PC-9 (cell line): ENCODE results near the gene YTHDC2. TPM values are rescaled to one million over a fixed set of nuclear protein-coding genes. Genes with fewer than 3 reads are reported as not detected.

ENCODE experiments used
- BruUV-seq: library from RNA; stranded (reverse); fragments of 400-500 nt; replicated peaks from 2 replicates; lab custom pipeline; 2021; lab: Mats Ljungman, UMichigan
- CTCF ChIA-PET: fragments of 300-600 bp; sonication (Branson Sonifier 250); formaldehyde crosslinking; loops from one replicate; lab custom pipeline; 2022; ENCODE audit warnings: antibody characterized with exemption; lab: Charles Lee
- POLR2A ChIA-PET: fragments of 300-600 bp; sonication (Branson Sonifier 250); formaldehyde crosslinking; loops from one replicate; lab custom pipeline; 2022; ENCODE audit warnings: antibody characterized with exemption; ENCODE audit not compliant: unreplicated experiment; lab: Charles Lee
- DNase-seq, 2 experiments: peaks; one replicate each; pipeline versions ENCODE4 v3.0.0 to v3.0.0-alpha.2; 2015 to 2022; ENCODE audit warnings: mixed read lengths in 1 of 2
- H2AFZ ChIP-seq: fragments of 200-600 bp; sonication (generic); 2 replicates; pipeline ENCODE4 v1.8.1; 2017; ENCODE audit warnings: antibody characterized with exemption
- H3F3A ChIP-seq: fragments of 200-600 bp; sonication (generic); 2 replicates; pipeline ENCODE4 v1.8.1; 2017; ENCODE audit warnings: antibody characterized with exemption, mild to moderate bottlenecking, low read depth; ENCODE audit not compliant: insufficient read depth
- H3K27ac ChIP-seq: fragments of 200-600 bp; sonication (generic); 2 replicates; pipeline ENCODE4 v1.6.1; 2016; ENCODE audit warnings: mixed run types
- H3K27me3 ChIP-seq: fragments of 200-600 bp; sonication (generic); 2 replicates; pipeline ENCODE4 v1.6.1; 2016; ENCODE audit warnings: low read depth, mixed run types; ENCODE audit not compliant: insufficient read depth
- H3K36me3 ChIP-seq: fragments of 200-600 bp; sonication (generic); 2 replicates; pipeline ENCODE4 v1.6.1; 2016; ENCODE audit warnings: low read depth, mixed run types
- H3K4me1 ChIP-seq: fragments of 200-600 bp; sonication (generic); replicated peaks from 2 replicates; pipeline ENCODE4 v1.6.1; 2016; ENCODE audit warnings: mixed run types; ENCODE audit not compliant: insufficient read depth
- H3K4me2 ChIP-seq: fragments of 200-600 bp; sonication (generic); 2 replicates; pipeline ENCODE4 v1.6.1; 2017; ENCODE audit warnings: mixed run types
- H3K4me3 ChIP-seq: fragments of 200-600 bp; sonication (generic); 2 replicates; pipeline ENCODE4 v1.6.1; 2016; ENCODE audit warnings: mixed run types
- H3K79me2 ChIP-seq: fragments of 200-600 bp; sonication (generic); 2 replicates; pipeline ENCODE4 v1.6.1; 2017; ENCODE audit warnings: low read depth, mixed run types
- H3K9me2 ChIP-seq: fragments of 200-600 bp; sonication (generic); 2 replicates; pipeline ENCODE4 v1.8.1; 2017; ENCODE audit warnings: mild to moderate bottlenecking; ENCODE audit not compliant: insufficient read depth
- H3K9me3 ChIP-seq: fragments of 200-600 bp; sonication (generic); 2 replicates; pipeline ENCODE4 v1.8.1; 2016; ENCODE audit warnings: low read depth; ENCODE audit not compliant: insufficient read depth
- H4K20me1 ChIP-seq: fragments of 200-600 bp; sonication (generic); 2 replicates; pipeline ENCODE4 v1.8.1; 2017; ENCODE audit not compliant: insufficient read depth
- EZH2 ChIP-seq: fragments of 200-600 bp; sonication (generic); IDR thresholded peaks from 2 replicates; pipeline ENCODE4 v1.8.0; 2017; ENCODE audit warnings: antibody characterized with exemption, low read depth
- intact Hi-C: fragments of 100-400 bp; cut with micrococcal nuclease; formaldehyde crosslinking; loops from one replicate; pipeline ENCODE4 v1.10.0; 2022; ENCODE audit not compliant: unreplicated experiment
- total RNA-seq: library from RNA; stranded (reverse); gene quantifications from 2 replicates; pipeline ENCODE4 v1.2.3, GENCODE V29; 2021
- TF ChIP-seq, protein P1 (sequence below): fragments of 200-600 bp; sonication (generic); conservative IDR thresholded peaks from 2 replicates; pipeline ENCODE4 v1.6.1; 2017; ENCODE audit warnings: mixed run types, antibody characterized with exemption, mild to moderate bottlenecking, moderate library complexity

YTHDC2 gene
- total RNA-seq, 1 experiment from 2014 or later = 14.9 TPM

DNA sequence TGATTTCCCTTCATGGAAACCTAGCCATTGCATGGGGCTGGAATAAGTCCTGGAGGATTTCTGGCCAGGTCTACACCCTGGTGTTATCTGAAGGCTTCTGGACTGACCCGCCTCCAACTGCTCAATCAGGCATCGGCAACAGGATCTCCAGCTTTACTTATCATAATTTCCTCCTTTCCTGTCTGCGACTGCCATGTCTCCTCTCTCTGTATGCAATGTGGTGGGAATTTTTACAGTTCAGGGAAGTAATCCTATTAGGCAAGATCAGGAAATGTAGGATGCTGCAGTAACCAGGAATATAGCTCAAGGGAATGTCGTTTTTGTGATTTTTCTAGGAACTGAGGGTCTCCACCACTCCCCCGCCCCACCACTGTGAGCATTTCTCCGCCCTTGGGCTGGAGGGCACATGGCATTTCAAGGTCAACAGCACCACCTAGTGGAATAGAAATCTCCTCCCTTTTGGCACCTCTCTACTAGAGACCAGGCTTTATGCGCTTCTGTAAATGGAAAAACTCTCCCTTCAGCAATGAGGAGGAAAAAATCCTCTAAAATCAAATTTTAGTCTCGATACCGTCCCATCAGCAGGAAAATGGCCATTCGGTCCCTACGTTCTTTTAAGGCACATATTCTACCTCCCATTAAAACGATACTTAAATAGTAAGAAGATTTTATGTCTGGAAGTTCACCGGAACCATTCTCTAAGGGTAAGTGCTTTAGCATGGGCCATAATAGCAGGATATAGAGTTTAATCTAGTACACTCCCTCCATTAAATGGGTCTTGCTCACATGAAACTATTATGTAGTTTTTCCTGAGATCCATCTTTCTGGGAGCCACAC lies 93.0 kb downstream of the YTHDC2 start:
- H3K4me1 ChIP-seq = no peaks in the 10 kb centered on the region
- no peak overlapping the region for H3K4me3 ChIP-seq
- H3K9me3 ChIP-seq = no peaks in the 10 kb centered on the region
- intact Hi-C loops = loop anchor here (1.0 to 5.0 kb wide), 5 partner anchors 227 to 1056 kb away; no protein-coding TSS in a partner anchor
- no peaks in the 10 kb centered on the region for H3K79me2 ChIP-seq
- H3K27ac ChIP-seq = no peak overlapping the region
- BruUV-seq = no TSS peak
- no peaks in the 10 kb centered on the region for H3K36me3 ChIP-seq
- TF ChIP-seq, protein P1, sequence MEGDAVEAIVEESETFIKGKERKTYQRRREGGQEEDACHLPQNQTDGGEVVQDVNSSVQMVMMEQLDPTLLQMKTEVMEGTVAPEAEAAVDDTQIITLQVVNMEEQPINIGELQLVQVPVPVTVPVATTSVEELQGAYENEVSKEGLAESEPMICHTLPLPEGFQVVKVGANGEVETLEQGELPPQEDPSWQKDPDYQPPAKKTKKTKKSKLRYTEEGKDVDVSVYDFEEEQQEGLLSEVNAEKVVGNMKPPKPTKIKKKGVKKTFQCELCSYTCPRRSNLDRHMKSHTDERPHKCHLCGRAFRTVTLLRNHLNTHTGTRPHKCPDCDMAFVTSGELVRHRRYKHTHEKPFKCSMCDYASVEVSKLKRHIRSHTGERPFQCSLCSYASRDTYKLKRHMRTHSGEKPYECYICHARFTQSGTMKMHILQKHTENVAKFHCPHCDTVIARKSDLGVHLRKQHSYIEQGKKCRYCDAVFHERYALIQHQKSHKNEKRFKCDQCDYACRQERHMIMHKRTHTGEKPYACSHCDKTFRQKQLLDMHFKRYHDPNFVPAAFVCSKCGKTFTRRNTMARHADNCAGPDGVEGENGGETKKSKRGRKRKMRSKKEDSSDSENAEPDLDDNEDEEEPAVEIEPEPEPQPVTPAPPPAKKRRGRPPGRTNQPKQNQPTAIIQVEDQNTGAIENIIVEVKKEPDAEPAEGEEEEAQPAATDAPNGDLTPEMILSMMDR = peak; percentile 85
- no peak for TF ChIP-seq EZH2
- H4K20me1 ChIP-seq = no peaks in the 10 kb centered on the region; the same call in 1 of the 2 replicates
- H3K9me2 ChIP-seq = peaks cover 6% of the 10 kb centered on the region; the same call in 1 of the 2 replicates
- no peak overlapping the region for H3K4me2 ChIP-seq
- DNase-seq = peak in 1 of 2 experiments; percentile 35
- ChIA-PET CTCF (no interaction called here), POLR2A (no interaction called here)
- no peaks in the 10 kb centered on the region for H3K27me3 ChIP-seq
- H2AFZ ChIP-seq = no peak overlapping the region
- no peaks in the 10 kb centered on the region for H3F3A ChIP-seq

DNA sequence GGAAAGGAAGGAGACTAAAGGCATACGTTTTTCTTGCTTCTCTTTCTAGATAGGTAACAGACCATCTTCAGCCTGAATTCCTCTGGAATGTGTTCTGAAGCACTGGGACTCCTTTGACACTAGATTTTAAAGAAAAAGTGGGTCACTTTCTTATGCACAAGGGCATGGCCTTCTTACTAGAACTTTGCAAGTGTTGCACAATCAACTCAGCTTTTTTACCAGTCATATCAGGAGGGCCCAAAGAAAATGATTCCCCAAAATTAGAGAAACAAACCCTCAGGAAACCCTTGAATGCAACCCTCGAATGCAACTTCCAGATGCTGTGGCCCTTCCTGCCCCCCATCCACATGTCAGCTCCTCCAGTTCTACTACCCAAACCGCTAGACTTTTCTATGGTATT lies 93.9 kb downstream of the YTHDC2 start:
- H3K4me1 ChIP-seq = no peaks in the 10 kb centered on the region
- ChIA-PET CTCF (no interaction called here), POLR2A (no interaction called here)
- no peak overlapping the region for H2AFZ ChIP-seq
- intact Hi-C loops = loop anchor here (2.0 to 5.0 kb wide), 3 partner anchors 270 to 1057 kb away; no protein-coding TSS in a partner anchor
- H3K79me2 ChIP-seq = no peaks in the 10 kb centered on the region
- no peaks in the 10 kb centered on the region for H3K36me3 ChIP-seq
- H3K9me3 ChIP-seq = no peaks in the 10 kb centered on the region
- DNase-seq = no peak
- no peak overlapping the region for H3K4me2 ChIP-seq
- no peaks in the 10 kb centered on the region; the same call in 1 of the 2 replicates for H4K20me1 ChIP-seq
- H3K9me2 ChIP-seq = peaks cover 6% of the 10 kb centered on the region; the same call in 1 of the 2 replicates
- no TSS peak for BruUV-seq
- no peaks in the 10 kb centered on the region for H3F3A ChIP-seq
- no peak overlapping the region for H3K27ac ChIP-seq
- H3K4me3 ChIP-seq = no peak overlapping the region
- H3K27me3 ChIP-seq = no peaks in the 10 kb centered on the region; the same call in 1 of the 2 replicates
- TF ChIP-seq, protein P1 = no peak
- TF ChIP-seq EZH2 = no peak

DNA sequence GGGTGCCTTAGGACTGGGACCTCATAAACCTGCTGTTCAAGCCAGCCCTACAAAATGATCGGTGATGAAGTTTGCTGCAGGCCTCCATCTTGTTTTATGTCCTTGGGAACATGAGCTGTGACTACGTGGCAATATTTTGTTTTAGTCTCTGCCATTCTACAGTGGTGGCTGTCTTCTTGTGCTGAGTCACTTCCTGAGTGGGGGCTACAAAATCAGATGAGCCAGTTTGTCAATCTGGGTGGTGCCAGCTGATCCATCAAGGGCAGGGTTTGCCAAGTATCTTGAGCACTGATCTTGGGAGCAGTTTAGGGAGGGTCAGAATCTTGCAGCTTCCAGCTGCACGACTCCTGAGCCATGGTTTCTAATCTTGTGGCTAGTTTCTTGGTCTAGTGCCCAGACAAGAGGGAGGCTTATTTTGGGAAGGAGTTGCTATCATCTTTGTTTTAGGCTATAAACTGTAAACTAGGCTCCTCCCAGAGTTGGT lies 94.7 kb downstream of the YTHDC2 start:
- TF ChIP-seq, protein P1 = no peak
- no peak for TF ChIP-seq EZH2
- H3K36me3 ChIP-seq = no peaks in the 10 kb centered on the region
- H3K4me3 ChIP-seq = no peak overlapping the region
- DNase-seq = no peak
- BruUV-seq = no TSS peak
- ChIA-PET POLR2A (no interaction called here), CTCF (no interaction called here)
- no peaks in the 10 kb centered on the region; the same call in 1 of the 2 replicates for H4K20me1 ChIP-seq
- H3K79me2 ChIP-seq = no peaks in the 10 kb centered on the region
- peak overlapping the region; percentile 75; the same call in 1 of the 2 replicates for H2AFZ ChIP-seq
- no peaks in the 10 kb centered on the region for H3F3A ChIP-seq
- peaks cover 6% of the 10 kb centered on the region; the same call in 1 of the 2 replicates for H3K9me2 ChIP-seq
- H3K27ac ChIP-seq = no peak overlapping the region
- H3K27me3 ChIP-seq = no peaks in the 10 kb centered on the region; the same call in 1 of the 2 replicates
- no peaks in the 10 kb centered on the region for H3K4me1 ChIP-seq
- H3K9me3 ChIP-seq = no peaks in the 10 kb centered on the region
- intact Hi-C loops = loop anchor here (5.0 kb wide), 2 partner anchors 271 to 916 kb away; no protein-coding TSS in a partner anchor
- H3K4me2 ChIP-seq = no peak overlapping the region
